ENCODE results near the gene STAB2. TPM values are rescaled to one million over a fixed set of nuclear protein-coding genes. Genes with fewer than 3 reads are reported as not detected.

The STAB2 gene
- total RNA-seq, 1 donor from 2014 or later: not detected

GRCh38 chr12:103673891-103674375 is 86.9 kb downstream of the STAB2 start:
- DNase-seq (ENCODE audit: extremely low spot score, unreplicated experiment): no peak
- no peaks in the 10 kb centered on the region for H3K36me3 Mint-ChIP-seq (ENCODE audit: unreplicated experiment)
- TF ChIP-seq, protein P1, sequence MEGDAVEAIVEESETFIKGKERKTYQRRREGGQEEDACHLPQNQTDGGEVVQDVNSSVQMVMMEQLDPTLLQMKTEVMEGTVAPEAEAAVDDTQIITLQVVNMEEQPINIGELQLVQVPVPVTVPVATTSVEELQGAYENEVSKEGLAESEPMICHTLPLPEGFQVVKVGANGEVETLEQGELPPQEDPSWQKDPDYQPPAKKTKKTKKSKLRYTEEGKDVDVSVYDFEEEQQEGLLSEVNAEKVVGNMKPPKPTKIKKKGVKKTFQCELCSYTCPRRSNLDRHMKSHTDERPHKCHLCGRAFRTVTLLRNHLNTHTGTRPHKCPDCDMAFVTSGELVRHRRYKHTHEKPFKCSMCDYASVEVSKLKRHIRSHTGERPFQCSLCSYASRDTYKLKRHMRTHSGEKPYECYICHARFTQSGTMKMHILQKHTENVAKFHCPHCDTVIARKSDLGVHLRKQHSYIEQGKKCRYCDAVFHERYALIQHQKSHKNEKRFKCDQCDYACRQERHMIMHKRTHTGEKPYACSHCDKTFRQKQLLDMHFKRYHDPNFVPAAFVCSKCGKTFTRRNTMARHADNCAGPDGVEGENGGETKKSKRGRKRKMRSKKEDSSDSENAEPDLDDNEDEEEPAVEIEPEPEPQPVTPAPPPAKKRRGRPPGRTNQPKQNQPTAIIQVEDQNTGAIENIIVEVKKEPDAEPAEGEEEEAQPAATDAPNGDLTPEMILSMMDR (IDR thresholded peaks at IDR 0.05): no peak
- peaks cover 9% of the 10 kb centered on the region for H3K27me3 Mint-ChIP-seq (ENCODE audit: unreplicated experiment)
- no peak overlapping the region for H3K27ac Mint-ChIP-seq (ENCODE audit: unreplicated experiment)
- H3K4me1 Mint-ChIP-seq (ENCODE audit: unreplicated experiment): no peaks in the 10 kb centered on the region
- no peaks in the 10 kb centered on the region for H3K9me3 Mint-ChIP-seq (ENCODE audit: unreplicated experiment)
- no peak overlapping the region for H3K4me3 Mint-ChIP-seq (ENCODE audit: unreplicated experiment)

GRCh38 chr12:103676893-103677292 is 89.8 kb downstream of the STAB2 start:
- TF ChIP-seq, protein P1 (IDR thresholded peaks at IDR 0.05): no peak
- H3K27ac Mint-ChIP-seq (ENCODE audit: unreplicated experiment): no peak overlapping the region

GRCh38 chr12:103677341-103677740 is 90.3 kb downstream of the STAB2 start:
- Mint-ChIP-seq H3K9me3 (ENCODE audit: unreplicated experiment) (no peaks in the 10 kb centered on the region), H3K27ac (ENCODE audit: unreplicated experiment) (no peak overlapping the region)
- TF ChIP-seq, protein P1 (IDR thresholded peaks at IDR 0.05): no peak

More at GRCh38 chr12:103676893-103677292, 89.8 kb downstream of the STAB2 start:
- Mint-ChIP-seq H3K9me3 (ENCODE audit: unreplicated experiment) (no peaks in the 10 kb centered on the region), H3K36me3 (ENCODE audit: unreplicated experiment) (no peaks in the 10 kb centered on the region), H3K4me1 (ENCODE audit: unreplicated experiment) (no peaks in the 10 kb centered on the region), H3K4me3 (ENCODE audit: unreplicated experiment) (no peak overlapping the region), H3K27me3 (ENCODE audit: unreplicated experiment) (peaks cover 9% of the 10 kb centered on the region)
- DNase-seq (ENCODE audit: extremely low spot score, unreplicated experiment): no peak

DNA sequence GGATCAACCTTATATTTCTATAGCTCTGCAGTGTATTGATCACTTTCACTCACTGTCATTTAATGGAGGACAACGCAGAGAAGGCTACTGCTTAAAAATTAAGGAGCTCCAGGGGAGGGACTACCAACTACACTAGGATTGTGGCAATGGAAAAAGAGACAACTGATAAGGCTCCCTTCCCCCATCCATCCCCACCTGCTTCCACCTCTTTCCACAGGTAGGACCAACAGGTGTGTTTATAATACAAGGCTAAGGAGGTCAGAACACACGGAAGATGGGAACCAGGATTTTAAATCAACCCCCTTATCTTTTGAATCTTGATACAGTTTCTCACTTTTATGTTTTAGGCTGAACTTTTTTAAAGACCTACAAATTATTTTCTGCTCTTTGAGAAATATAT is 90.8 kb downstream of the STAB2 start:
- Mint-ChIP-seq H3K9me3 (ENCODE audit: unreplicated experiment) (no peaks in the 10 kb centered on the region), H3K4me3 (ENCODE audit: unreplicated experiment) (no peak overlapping the region)

More at GRCh38 chr12:103677341-103677740, 90.3 kb downstream of the STAB2 start:
- Mint-ChIP-seq H3K4me1 (ENCODE audit: unreplicated experiment) (no peaks in the 10 kb centered on the region), H3K36me3 (ENCODE audit: unreplicated experiment) (no peaks in the 10 kb centered on the region), H3K4me3 (ENCODE audit: unreplicated experiment) (no peak overlapping the region), H3K27me3 (ENCODE audit: unreplicated experiment) (peaks cover 9% of the 10 kb centered on the region)
- DNase-seq (ENCODE audit: extremely low spot score, unreplicated experiment): no peak

GRCh38 chr12:103679421-103680170 is 92.5 kb downstream of the STAB2 start:
- Mint-ChIP-seq H3K4me3 (ENCODE audit: unreplicated experiment) (no peak overlapping the region), H3K27ac (ENCODE audit: unreplicated experiment) (no peak overlapping the region), H3K36me3 (ENCODE audit: unreplicated experiment) (no peaks in the 10 kb centered on the region), H3K9me3 (ENCODE audit: unreplicated experiment) (no peaks in the 10 kb centered on the region), H3K27me3 (ENCODE audit: unreplicated experiment) (peaks cover 13% of the 10 kb centered on the region), H3K4me1 (ENCODE audit: unreplicated experiment) (no peaks in the 10 kb centered on the region)
- no peak for DNase-seq (ENCODE audit: extremely low spot score, unreplicated experiment)
- TF ChIP-seq, protein P1 (IDR thresholded peaks at IDR 0.05): no peak

More for the DNA sequence above, 90.8 kb downstream of the STAB2 start:
- Mint-ChIP-seq H3K27ac (ENCODE audit: unreplicated experiment) (no peak overlapping the region), H3K27me3 (ENCODE audit: unreplicated experiment) (peaks cover 9% of the 10 kb centered on the region), H3K4me1 (ENCODE audit: unreplicated experiment) (no peaks in the 10 kb centered on the region), H3K36me3 (ENCODE audit: unreplicated experiment) (no peaks in the 10 kb centered on the region)
- TF ChIP-seq, protein P1 (IDR thresholded peaks at IDR 0.05): no peak
- DNase-seq (ENCODE audit: extremely low spot score, unreplicated experiment): no peak
